Measurements from ENCODE around the gene IL21R. TPM values are rescaled to one million over a fixed set of nuclear protein-coding genes. Genes with fewer than 3 reads are reported as not detected.

IL21R gene
- total and polyA plus RNA-seq, 10 of the 15 experiments (the other 5 are each of a cell fraction or from before 2014, with no cell fraction given) = 5.3 to 138 (median 82.5) TPM

DNA sequence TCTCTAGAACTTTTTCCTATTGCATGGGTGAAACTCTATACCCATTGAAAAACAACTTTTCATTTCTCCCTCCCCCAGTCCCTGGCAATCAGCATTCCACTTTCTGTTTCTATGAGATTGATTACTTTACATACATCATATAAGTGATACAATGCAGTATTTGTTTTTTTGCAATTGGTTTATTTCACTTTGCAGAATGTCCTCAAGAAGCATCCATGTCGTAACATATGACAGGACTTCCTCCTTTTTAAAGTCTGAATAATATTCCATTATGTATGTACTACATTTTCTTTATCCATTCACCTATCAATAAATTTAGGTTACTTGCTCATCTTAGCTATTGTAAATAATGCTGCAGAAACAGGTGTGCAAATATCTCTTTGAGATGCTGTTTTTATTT, 8.8 kb downstream of the IL21R start:
- CTCF ChIA-PET = interaction anchor here (0.9 to 1.2 kb wide), 4 partner anchors 8 to 40 kb away, joined by 3 to 6 read pairs (median 4); no protein-coding TSS in a partner anchor
- Histone ChIP-seq H3K9ac (ENCODE audit: control insufficient read depth, insufficient read depth, low read length) (no peak overlapping the region), H3K27ac (ENCODE audit: control insufficient read depth, insufficient read depth) (no peak overlapping the region), H3K4me3 (peak overlapping the region; percentile 67; the same call in 1 of the 2 replicates), H4K20me1 (ENCODE audit: control insufficient read depth, insufficient read depth) (no peaks in the 10 kb centered on the region; the same call in 1 of the 2 replicates), H3K4me2 (ENCODE audit: control insufficient read depth, insufficient read depth) (peak overlapping the region; percentile 38; the same call in 1 of the 2 replicates), H3K36me3 (ENCODE audit: control insufficient read depth in 2 of 2, insufficient read depth in 2 of 2, low read length in 1 of 2) (peaks cover 0 to 23% of the 10 kb centered on the region in 2 experiments), H3K27me3 (replicated peaks in 1 of 2; ENCODE audit: control insufficient read depth in 2 of 2, insufficient read depth in 2 of 2, low read length in 1 of 2) (no peaks in the 10 kb centered on the region), H2AFZ (ENCODE audit: control insufficient read depth, low read depth, low read length) (no peak overlapping the region), H3K79me2 (ENCODE audit: control insufficient read depth, insufficient read depth, low read length) (peaks cover 96% of the 10 kb centered on the region), H3K4me1 (ENCODE audit: control insufficient read depth, insufficient read depth, low read length) (peaks cover 27% of the 10 kb centered on the region), H3K9me3 (replicated peaks; ENCODE audit: control insufficient read depth, insufficient read depth, low read length) (peaks cover 12% of the 10 kb centered on the region)
- TF ChIP-seq ZNF217 (IDR thresholded peaks at IDR 0.05) = 0 out of 2 replicates have a peak, but pooled peaks have one; percentile 39
- TF ChIP-seq, protein P1, sequence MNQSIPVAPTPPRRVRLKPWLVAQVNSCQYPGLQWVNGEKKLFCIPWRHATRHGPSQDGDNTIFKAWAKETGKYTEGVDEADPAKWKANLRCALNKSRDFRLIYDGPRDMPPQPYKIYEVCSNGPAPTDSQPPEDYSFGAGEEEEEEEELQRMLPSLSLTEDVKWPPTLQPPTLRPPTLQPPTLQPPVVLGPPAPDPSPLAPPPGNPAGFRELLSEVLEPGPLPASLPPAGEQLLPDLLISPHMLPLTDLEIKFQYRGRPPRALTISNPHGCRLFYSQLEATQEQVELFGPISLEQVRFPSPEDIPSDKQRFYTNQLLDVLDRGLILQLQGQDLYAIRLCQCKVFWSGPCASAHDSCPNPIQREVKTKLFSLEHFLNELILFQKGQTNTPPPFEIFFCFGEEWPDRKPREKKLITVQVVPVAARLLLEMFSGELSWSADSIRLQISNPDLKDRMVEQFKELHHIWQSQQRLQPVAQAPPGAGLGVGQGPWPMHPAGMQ (IDR thresholded peaks at IDR 0.05; ENCODE audit: borderline replicate concordance) = no peak
- no peak for TF ChIP-seq MXI1 (IDR thresholded peaks at IDR 0.05; ENCODE audit: low read depth, low read length)
- TF ChIP-seq, protein P2, sequence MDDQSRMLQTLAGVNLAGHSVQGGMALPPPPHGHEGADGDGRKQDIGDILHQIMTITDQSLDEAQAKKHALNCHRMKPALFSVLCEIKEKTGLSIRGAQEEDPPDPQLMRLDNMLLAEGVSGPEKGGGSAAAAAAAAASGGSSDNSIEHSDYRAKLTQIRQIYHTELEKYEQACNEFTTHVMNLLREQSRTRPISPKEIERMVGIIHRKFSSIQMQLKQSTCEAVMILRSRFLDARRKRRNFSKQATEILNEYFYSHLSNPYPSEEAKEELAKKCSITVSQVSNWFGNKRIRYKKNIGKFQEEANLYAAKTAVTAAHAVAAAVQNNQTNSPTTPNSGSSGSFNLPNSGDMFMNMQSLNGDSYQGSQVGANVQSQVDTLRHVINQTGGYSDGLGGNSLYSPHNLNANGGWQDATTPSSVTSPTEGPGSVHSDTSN (IDR thresholded peaks at IDR 0.05; ENCODE audit: insufficient replicate concordance, low read depth, low read length) = no peak
- FAIRE-seq (no peak), DNase-seq (ENCODE audit: low read depth, low spot score) (no peak), ATAC-seq (no peak)
- in situ Hi-C loops (cut with MboI) (no loop called here), intact Hi-C loops (cut with micrococcal nuclease; ENCODE audit: unreplicated experiment) (no loop called here)
- no TSS peak for BruUV-seq (replicated peaks)
- SMC1A ChIA-PET (ENCODE audit: uncharacterized antibody, unreplicated experiment) = interaction anchor here (0.6 to 1.8 kb wide), 8 partner anchors 10 to 40 kb away, joined by 3 to 12 read pairs (median 4); no protein-coding TSS in a partner anchor
- WGBS (ENCODE audit: insufficient coverage, insufficient replicate concordance, low lambda C conversion rate, missing lambda C conversion rate) = 88% methylated on average over 1 of the region's 1 CpG
- RAD21 ChIA-PET (ENCODE audit: unreplicated experiment) = interaction anchor here (1.0 to 1.2 kb wide), 3 partner anchors 12 to 45 kb away, joined by 3 to 6 read pairs (median 4); no protein-coding TSS in a partner anchor
- POLR2A ChIA-PET = interaction anchor here (0.7 to 1.8 kb wide), 5 partner anchors 10 to 36 kb away, joined by 4 to 6 read pairs (median 5); no protein-coding TSS in a partner anchor
